Parathyroid adenoma (tissue), 2 donors: ENCODE data around the gene C7.

Experiments
- H2AFZ ChIP-seq: fragments of 300-600 bp; sonication (generic); one replicate; pipeline ENCODE4 v1.7.0; 2017; ENCODE audit warnings: antibody characterized with exemption, mild to moderate bottlenecking
- H3K27ac ChIP-seq: fragments of 300-600 bp; sonication (generic); one replicate; pipeline ENCODE4 v1.7.0; 2017
- H3K27me3 ChIP-seq: fragments of 300-600 bp; sonication (generic); one replicate; pipeline ENCODE4 v1.7.0; 2017; ENCODE audit warnings: low read length; ENCODE audit not compliant: control insufficient read depth, insufficient read depth
- H3K36me3 ChIP-seq: fragments of 300-600 bp; sonication (generic); one replicate; pipeline ENCODE4 v1.7.0; 2017; ENCODE audit warnings: low read length; ENCODE audit not compliant: control insufficient read depth, insufficient read depth
- H3K4me1 ChIP-seq: fragments of 300-600 bp; sonication (generic); one replicate; pipeline ENCODE4 v1.7.0; 2017; ENCODE audit warnings: control low read depth
- H3K4me2 ChIP-seq: fragments of 300-600 bp; sonication (generic); one replicate; pipeline ENCODE4 v1.7.0; 2017; ENCODE audit warnings: low read length
- H3K4me3 ChIP-seq: fragments of 300-600 bp; sonication (generic); one replicate; pipeline ENCODE4 v1.7.0; 2017; ENCODE audit warnings: low read depth, low read length
- H3K79me2 ChIP-seq: fragments of 300-600 bp; sonication (generic); one replicate; pipeline ENCODE4 v1.7.0; 2017; ENCODE audit warnings: control low read depth
- H3K9ac ChIP-seq: fragments of 300-600 bp; sonication (generic); one replicate; pipeline ENCODE4 v1.7.0; 2017; ENCODE audit warnings: mild to moderate bottlenecking
- H3K9me3 ChIP-seq: fragments of 300-600 bp; sonication (generic); one replicate; pipeline ENCODE4 v1.7.0; 2017; ENCODE audit warnings: low read length; ENCODE audit not compliant: control insufficient read depth
- TF ChIP-seq, protein P1 (sequence below): fragments of 300-600 bp; sonication (generic); IDR thresholded peaks from one replicate; pipeline ENCODE4 v1.7.0; 2017; ENCODE audit warnings: antibody characterized with exemption, mild to moderate bottlenecking
- donor health status: primary hyperparathyroidism.

The C7 gene

DNA sequence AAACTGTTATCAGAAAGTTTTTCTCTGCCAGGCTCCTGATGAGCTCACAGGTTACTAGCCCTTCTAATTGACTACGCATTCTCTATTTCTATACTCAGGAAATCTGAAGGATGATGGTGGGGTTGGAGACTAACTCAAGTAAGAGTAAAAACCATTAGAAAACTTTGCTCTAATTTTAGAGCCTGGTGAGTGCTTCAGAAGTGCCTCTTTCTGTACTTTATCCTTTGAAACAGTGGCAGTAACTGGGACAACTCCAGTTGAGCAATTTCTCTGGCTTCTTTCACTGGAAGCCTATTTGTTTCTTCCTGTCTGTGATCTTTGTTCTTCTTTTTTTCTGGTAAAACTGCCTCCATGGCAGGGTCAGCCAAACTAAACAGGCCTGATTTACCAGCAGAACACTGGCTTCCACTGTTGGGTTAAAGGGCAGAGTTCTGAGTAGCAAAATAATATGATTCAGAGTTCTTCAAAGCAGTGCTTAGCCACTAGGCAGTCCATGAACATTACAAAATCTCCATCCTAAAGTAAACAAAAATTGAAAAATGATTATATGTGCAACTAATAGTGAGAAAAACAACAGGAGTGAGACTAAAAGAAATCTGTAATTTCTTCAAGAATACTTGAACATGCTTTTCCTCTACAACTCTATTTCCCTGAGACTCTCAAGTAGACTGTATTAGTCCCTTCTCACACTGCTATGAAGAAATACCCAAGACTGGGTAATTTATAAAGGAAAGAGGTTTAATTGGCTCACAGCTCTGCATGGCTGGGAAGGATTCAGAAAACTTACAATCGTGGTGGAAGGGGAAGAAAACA is 82.1 kb downstream of the C7 start:
- Histone ChIP-seq H3K4me3 (no peak overlapping the region), H3K9me3 (no peaks in the 10 kb centered on the region), H3K4me2 (no peak overlapping the region), H3K27ac (peak overlapping the region; percentile 15), H3K27me3 (no peaks in the 10 kb centered on the region), H3K79me2 (no peaks in the 10 kb centered on the region), H3K36me3 (no peaks in the 10 kb centered on the region), H2AFZ (peak overlapping the region; percentile 74), H3K4me1 (peaks cover 8% of the 10 kb centered on the region), H3K9ac (no peak overlapping the region)
- TF ChIP-seq, protein P1, sequence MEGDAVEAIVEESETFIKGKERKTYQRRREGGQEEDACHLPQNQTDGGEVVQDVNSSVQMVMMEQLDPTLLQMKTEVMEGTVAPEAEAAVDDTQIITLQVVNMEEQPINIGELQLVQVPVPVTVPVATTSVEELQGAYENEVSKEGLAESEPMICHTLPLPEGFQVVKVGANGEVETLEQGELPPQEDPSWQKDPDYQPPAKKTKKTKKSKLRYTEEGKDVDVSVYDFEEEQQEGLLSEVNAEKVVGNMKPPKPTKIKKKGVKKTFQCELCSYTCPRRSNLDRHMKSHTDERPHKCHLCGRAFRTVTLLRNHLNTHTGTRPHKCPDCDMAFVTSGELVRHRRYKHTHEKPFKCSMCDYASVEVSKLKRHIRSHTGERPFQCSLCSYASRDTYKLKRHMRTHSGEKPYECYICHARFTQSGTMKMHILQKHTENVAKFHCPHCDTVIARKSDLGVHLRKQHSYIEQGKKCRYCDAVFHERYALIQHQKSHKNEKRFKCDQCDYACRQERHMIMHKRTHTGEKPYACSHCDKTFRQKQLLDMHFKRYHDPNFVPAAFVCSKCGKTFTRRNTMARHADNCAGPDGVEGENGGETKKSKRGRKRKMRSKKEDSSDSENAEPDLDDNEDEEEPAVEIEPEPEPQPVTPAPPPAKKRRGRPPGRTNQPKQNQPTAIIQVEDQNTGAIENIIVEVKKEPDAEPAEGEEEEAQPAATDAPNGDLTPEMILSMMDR = no peak

DNA sequence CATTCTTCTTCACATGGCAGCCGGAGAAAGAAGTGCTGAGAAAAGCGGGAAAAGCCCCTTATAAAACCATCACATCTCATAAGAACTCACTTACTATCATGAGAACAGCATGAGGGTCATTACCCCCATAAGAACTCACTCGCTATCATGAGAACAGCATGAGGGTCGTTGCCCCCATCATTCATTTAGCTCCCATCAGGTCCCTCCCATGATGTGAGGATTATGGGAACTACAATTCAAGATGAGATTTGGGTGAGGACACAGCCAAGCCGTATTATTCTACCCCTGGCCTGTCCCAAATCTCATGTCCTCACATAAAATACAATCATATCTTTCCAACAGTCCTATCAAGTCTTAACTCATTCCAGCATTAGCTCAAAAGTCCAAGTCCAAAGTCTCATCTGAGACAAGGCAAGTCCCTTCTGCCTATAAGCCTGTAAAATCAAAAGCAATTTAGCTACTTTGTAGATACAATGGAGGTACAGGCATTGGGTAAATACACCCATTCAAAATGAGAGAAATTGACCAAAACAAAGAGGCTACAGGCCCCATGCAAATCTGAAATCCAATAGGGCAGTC is 82.8 kb downstream of the C7 start:
- TF ChIP-seq, protein P1 = no peak
- H3K9me3 ChIP-seq = no peaks in the 10 kb centered on the region
- H3K27me3 ChIP-seq = no peaks in the 10 kb centered on the region
- peak overlapping the region; percentile 74 for H2AFZ ChIP-seq
- H3K4me2 ChIP-seq = no peak overlapping the region
- H3K4me1 ChIP-seq = peaks cover 8% of the 10 kb centered on the region
- no peaks in the 10 kb centered on the region for H3K36me3 ChIP-seq
- H3K4me3 ChIP-seq = no peak overlapping the region
- peak overlapping the region; percentile 15 for H3K27ac ChIP-seq
- no peak overlapping the region for H3K9ac ChIP-seq
- H3K79me2 ChIP-seq = no peaks in the 10 kb centered on the region

DNA sequence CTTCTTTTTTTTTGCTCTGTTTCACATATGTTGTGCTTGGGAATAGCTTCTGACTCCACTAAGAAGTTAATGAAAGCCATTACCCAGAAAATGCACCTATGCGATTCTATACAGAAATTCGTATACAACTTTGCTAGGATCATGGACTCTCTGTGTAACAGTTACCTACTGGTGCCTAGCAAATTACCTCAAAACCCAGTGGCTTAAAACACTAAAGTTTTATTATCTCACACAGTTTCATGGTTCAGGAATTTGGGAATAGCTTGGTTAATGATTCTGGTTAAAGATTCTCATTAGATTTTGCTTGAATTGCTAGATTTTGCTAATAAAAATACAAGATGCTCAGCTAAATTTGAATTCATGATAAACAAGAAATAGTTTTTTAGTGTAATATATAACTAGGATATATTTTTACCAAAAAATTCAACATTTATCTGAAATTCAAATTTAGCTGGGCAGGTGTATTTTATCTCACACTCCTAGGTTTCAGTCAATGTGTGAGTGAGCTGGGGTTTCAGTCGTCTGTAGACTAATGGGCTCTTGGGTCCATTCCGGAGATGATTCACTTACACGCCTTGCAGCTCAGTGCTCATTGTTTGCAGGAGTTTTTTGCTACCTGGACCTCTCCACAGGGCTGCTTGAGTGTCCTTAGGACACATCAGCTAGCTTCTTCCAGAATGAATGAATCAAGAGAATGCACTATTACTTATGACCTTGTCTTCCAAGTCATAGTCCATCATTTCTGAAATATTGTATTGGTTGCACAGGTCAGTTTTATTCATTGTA is 86.7 kb downstream of the C7 start:
- H2AFZ ChIP-seq = no peak overlapping the region
- no peaks in the 10 kb centered on the region for H3K27me3 ChIP-seq
- H3K79me2 ChIP-seq = no peaks in the 10 kb centered on the region
- no peak overlapping the region for H3K27ac ChIP-seq
- no peak overlapping the region for H3K4me3 ChIP-seq
- TF ChIP-seq, protein P1 = no peak
- no peak overlapping the region for H3K9ac ChIP-seq
- no peak overlapping the region for H3K4me2 ChIP-seq
- no peaks in the 10 kb centered on the region for H3K9me3 ChIP-seq
- no peaks in the 10 kb centered on the region for H3K36me3 ChIP-seq
- H3K4me1 ChIP-seq = peaks cover 4% of the 10 kb centered on the region

DNA sequence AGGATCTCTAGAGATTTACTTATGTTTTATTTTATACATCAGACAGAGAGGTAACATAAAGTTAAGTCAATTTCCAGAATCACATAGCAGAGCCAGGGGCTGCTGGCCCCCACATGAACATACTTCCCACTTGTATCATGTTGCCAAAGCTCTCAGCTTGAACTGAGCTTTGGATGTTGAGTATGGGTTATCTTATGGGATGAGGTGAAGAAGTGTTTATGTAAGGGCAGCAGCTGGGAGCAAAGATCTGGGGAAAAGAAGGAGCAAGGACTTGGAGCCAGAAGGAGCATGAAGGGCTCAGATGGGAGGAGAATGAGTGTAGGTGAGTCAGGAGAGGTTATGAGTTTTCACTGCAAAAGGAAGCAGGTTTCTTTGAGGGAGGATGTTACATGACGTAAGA is 89.8 kb downstream of the C7 start:
- H3K9me3 ChIP-seq = no peaks in the 10 kb centered on the region
- no peak overlapping the region for H3K4me2 ChIP-seq
- H2AFZ ChIP-seq = no peak overlapping the region
- H3K9ac ChIP-seq = no peak overlapping the region
- no peaks in the 10 kb centered on the region for H3K4me1 ChIP-seq
- H3K36me3 ChIP-seq = no peaks in the 10 kb centered on the region
- no peaks in the 10 kb centered on the region for H3K79me2 ChIP-seq
- H3K27ac ChIP-seq = no peak overlapping the region
- H3K4me3 ChIP-seq = no peak overlapping the region
- no peaks in the 10 kb centered on the region for H3K27me3 ChIP-seq
- TF ChIP-seq, protein P1 = no peak
